Vagina (tissue), 2 donors: ENCODE measurements around the gene KNDC1. TPM values are rescaled to one million over a fixed set of nuclear protein-coding genes. Genes with fewer than 3 reads are reported as not detected.

ENCODE experiments used
- DNase-seq, 2 donors: peaks; one replicate each; pipeline ENCODE4 v3.0.0-alpha.2; 2017; ENCODE audit errors: extremely low spot score in 2 of 2
- H3K27ac ChIP-seq: fragments of 200-600 bp; sonication (generic); one replicate; pipeline ENCODE4 v1.5.1; 2019
- H3K27me3 ChIP-seq: fragments of 200-600 bp; sonication (generic); one replicate; pipeline ENCODE4 v1.5.1; 2019
- H3K36me3 ChIP-seq, 2 donors: fragments of 200-600 bp; sonication (generic); one replicate each; pipeline ENCODE4 v1.5.1; 2017 to 2019
- H3K4me1 ChIP-seq: fragments of 200-600 bp; sonication (generic); one replicate; pipeline ENCODE4 v1.5.1; 2019
- H3K4me3 ChIP-seq, 2 donors: fragments of 200-600 bp; sonication (generic); 1 replicate in 1 of 2; 2 replicates in 1 of 2; pipeline ENCODE4 v1.5.1; 2016 to 2019
- H3K9me3 ChIP-seq: fragments of 200-600 bp; sonication (generic); one replicate; pipeline ENCODE4 v1.5.1; 2019
- CTCF ChIP-seq, 3 experiments: fragments of 450-650 bp in 2 of 3; fragments of 200-600 bp in 1 of 3; sonication (generic) in 1 of 3; IDR thresholded peaks; one replicate each; pipeline ENCODE4 v1.5.1; 2017 to 2019; ENCODE audit warnings: antibody characterized with exemption in 3 of 3, mild to moderate bottlenecking in 2 of 3, moderate library complexity in 2 of 3
- POLR2A ChIP-seq, 2 donors: fragments of 450-650 bp; IDR thresholded peaks; one replicate each; pipeline ENCODE4 v1.6.1; 2017; ENCODE audit warnings: antibody characterized with exemption in 2 of 2, mild to moderate bottlenecking in 2 of 2, moderate library complexity in 2 of 2
- POLR2AphosphoS5 ChIP-seq, 2 donors: sonication (generic); formaldehyde crosslinking; IDR thresholded peaks; one replicate each; pipeline ENCODE4 v1.9.0; 2017; ENCODE audit warnings: antibody characterized with exemption in 2 of 2, mild to moderate bottlenecking in 2 of 2, low read depth in 1 of 2; ENCODE audit not compliant: insufficient read depth in 1 of 2
- intact Hi-C: fragments of 100-400 bp; cut with DNase I; formaldehyde crosslinking; loops from one replicate; pipeline ENCODE4 v1.15.1; 2023
- total RNA-seq: library from RNA; depleted of rRNA; stranded (reverse); fragments of >200 nt; gene quantifications from one replicate; pipeline ENCODE4 v1.2.3, GENCODE V29; 2016

The KNDC1 gene
- total RNA-seq, 1 donor from 2014 or later = 3.4 TPM

- Histone ChIP-seq H3K36me3 (no peaks in the 10 kb centered on the region), H3K27me3 (no peaks in the 10 kb centered on the region), H3K4me3 (peak overlapping the region; percentile 58 to 72), H3K4me1 (peaks cover 16% of the 10 kb centered on the region), H3K9me3 (no peaks in the 10 kb centered on the region), H3K27ac (no peak overlapping the region)
- TF ChIP-seq POLR2A (IDR thresholded peaks at IDR 0.05) (no peak), CTCF (IDR thresholded peaks at IDR 0.05) (no peak), POLR2AphosphoS5 (IDR thresholded peaks at IDR 0.05; ENCODE audit: insufficient read depth in 1 of 2, low read depth in 1 of 2) (no peak)
- intact Hi-C loops = no loop called here
- no peak for DNase-seq
Observed at GRCh38 chr10:133159611-133159949, 439 bp upstream of the KNDC1 start.

- H3K36me3 ChIP-seq = no peaks in the 10 kb centered on the region
- TF ChIP-seq POLR2AphosphoS5 (IDR thresholded peaks at IDR 0.05; ENCODE audit: insufficient read depth in 1 of 2, low read depth in 1 of 2) = no peak
- TF ChIP-seq CTCF (IDR thresholded peaks at IDR 0.05) = no peak
- TF ChIP-seq POLR2A (IDR thresholded peaks at IDR 0.05) = no peak
- H3K9me3 ChIP-seq = no peaks in the 10 kb centered on the region
- no peaks in the 10 kb centered on the region for H3K27me3 ChIP-seq
- peak overlapping the region; percentile 58 to 72 for H3K4me3 ChIP-seq
- no peak overlapping the region for H3K27ac ChIP-seq
- DNase-seq = no peak
- H3K4me1 ChIP-seq = peaks cover 16% of the 10 kb centered on the region
- intact Hi-C loops = no loop called here
Observed at GRCh38 chr10:133160826-133161471, 930 bp downstream of the KNDC1 start.

DNA sequence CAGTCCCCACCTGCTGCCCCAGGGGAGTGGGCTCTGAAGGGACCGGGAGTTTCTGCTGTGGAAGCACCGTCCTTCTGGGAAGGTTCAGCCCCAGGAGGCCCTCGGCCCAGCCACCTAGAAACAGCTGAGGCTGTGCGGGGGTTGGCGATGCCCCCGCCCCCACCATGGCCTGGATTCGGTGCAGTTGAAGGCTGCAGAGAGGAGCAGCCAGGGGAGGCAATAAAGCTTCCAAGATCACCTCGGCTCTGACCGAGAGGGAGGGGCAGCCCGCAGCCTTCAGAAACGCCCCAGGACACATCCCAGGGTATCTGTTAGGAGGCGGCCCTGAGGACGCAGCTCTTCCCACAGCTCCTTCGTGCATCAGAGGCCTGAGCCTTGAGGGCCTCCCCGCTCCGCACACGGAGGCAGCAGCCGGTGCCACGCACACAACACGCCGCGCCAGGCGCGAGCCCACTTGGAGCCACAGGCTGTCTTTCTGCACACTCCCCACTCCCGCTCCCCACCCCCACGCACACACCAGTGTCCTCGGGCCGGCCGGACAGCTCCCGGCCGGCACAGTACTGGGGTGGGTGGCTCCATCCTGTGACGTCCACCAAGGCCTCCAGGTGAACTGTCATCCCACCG is 1.6 kb downstream of the KNDC1 start:
- peaks cover 16% of the 10 kb centered on the region for H3K4me1 ChIP-seq
- TF ChIP-seq CTCF (IDR thresholded peaks at IDR 0.05) = no peak
- TF ChIP-seq POLR2A (IDR thresholded peaks at IDR 0.05) = no peak
- intact Hi-C loops = no loop called here
- H3K4me3 ChIP-seq = peak overlapping the region; percentile 58 to 72
- DNase-seq = no peak
- H3K9me3 ChIP-seq = no peaks in the 10 kb centered on the region
- no peaks in the 10 kb centered on the region for H3K27me3 ChIP-seq
- no peak overlapping the region for H3K27ac ChIP-seq
- H3K36me3 ChIP-seq = no peaks in the 10 kb centered on the region

- Histone ChIP-seq H3K27me3 (no peaks in the 10 kb centered on the region), H3K4me1 (peaks cover 16% of the 10 kb centered on the region), H3K9me3 (no peaks in the 10 kb centered on the region), H3K27ac (no peak overlapping the region), H3K36me3 (no peaks in the 10 kb centered on the region), H3K4me3 (no peak overlapping the region)
- intact Hi-C loops = no loop called here
- no peak for TF ChIP-seq POLR2A (IDR thresholded peaks at IDR 0.05)
- TF ChIP-seq POLR2AphosphoS5 (IDR thresholded peaks at IDR 0.05; ENCODE audit: insufficient read depth in 1 of 2, low read depth in 1 of 2) = no peak
- DNase-seq = no peak
Observed at GRCh38 chr10:133162178-133162909, 2.3 kb downstream of the KNDC1 start.

DNA sequence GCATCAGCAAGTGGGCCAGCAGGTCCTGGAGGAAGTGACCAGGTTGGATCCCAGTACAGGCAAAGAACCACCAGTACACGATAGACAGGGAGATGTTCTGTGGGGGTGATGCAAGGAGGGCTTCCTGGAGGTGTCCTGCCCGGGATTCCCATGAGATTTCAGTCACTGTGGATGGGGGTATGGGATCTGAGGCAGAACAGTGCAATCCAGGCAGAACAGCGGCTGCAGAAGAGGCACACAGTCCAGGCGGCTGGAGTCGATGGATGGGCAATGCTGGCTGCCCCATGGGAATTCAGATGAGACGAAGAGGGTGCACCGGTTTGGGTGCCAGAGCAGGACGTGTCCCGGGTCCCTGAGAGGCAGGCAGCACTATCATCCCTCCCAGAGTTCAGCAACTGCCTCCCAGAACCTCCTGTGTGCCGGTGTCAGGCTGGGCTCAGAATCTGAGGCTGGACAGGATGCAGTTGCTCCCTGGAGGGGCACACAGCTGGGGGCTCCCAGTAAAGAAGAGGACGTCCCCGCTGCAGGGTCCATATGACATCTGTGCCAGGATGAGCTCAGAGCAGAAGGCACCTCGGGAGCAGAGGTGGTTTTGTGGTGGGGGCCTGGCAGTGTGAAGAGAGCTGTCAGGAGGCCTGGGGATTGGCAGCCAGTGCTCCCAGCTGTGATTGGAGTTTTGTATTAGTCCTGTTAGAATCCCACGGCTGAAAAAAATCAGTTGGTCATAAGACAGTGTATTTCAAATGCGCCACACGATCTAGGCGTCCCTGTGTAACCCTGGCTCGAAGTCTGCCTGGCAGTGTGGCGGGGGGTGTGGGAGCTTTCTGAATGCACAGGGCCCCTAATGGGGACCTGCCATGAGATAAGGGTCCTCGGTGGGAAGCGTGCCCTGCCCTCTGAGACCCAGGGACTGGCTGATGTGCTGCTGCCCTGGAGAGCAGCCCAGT is 3.2 kb downstream of the KNDC1 start:
- H3K4me3 ChIP-seq = no peak overlapping the region
- intact Hi-C loops = no loop called here
- TF ChIP-seq CTCF (IDR thresholded peaks at IDR 0.05) = no peak
- no peak for TF ChIP-seq POLR2AphosphoS5 (IDR thresholded peaks at IDR 0.05; ENCODE audit: insufficient read depth in 1 of 2, low read depth in 1 of 2)
- TF ChIP-seq POLR2A (IDR thresholded peaks at IDR 0.05) = no peak
- H3K27ac ChIP-seq = no peak overlapping the region
- no peaks in the 10 kb centered on the region for H3K27me3 ChIP-seq
- no peak for DNase-seq
- H3K9me3 ChIP-seq = no peaks in the 10 kb centered on the region
- H3K36me3 ChIP-seq = no peaks in the 10 kb centered on the region
- H3K4me1 ChIP-seq = peaks cover 16% of the 10 kb centered on the region
